ENCODE measurements around the gene EGLN1. TPM values are rescaled to one million over a fixed set of nuclear protein-coding genes. Genes with fewer than 3 reads are reported as not detected.

EGLN1 gene
- total and polyA plus RNA-seq, 2 of the 8 experiments (the other 6 are each of a cell fraction or from before 2014, with no cell fraction given) = 4.0 to 6.4 TPM

DNA sequence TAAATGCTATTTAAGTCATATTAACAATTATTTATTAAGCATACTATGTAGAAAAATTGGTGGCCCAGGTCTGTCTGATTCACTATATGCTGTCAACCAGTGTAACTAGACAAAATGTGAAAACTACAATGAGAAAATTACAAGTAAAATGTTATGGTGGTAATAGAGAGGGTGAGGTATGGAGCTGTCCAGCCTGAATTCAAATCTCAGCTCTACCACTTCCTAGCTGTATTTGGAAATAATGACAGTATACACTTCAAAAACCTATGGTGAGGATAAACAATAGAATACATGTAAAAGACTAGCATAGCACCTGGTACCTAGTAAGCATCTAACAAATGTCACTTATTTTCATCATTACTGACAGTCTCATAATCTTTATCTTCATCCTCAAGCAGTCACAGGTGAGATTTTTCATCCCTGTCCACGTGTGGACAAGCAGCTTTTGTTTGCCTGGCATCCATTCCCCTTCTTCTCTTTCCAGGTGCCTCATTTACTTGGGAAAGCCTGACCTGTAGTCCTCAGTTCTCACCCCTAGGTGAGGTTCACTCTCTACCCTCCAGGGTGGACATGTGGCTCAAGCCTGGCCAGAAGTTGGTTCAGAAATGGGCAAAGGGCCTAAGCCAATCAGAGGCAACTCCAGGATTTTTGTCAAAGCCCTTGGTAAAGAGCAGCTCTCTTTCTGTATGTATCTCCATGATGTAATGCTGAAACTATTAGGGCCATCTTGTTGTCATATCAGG, 29.5 kb downstream of the EGLN1 start:
- H3K18ac ChIP-seq (ENCODE audit: extremely low read depth, low read length) = no peak overlapping the region
- H3K4ac ChIP-seq (replicated peaks; ENCODE audit: insufficient read length, low read depth, low read length) = no peak overlapping the region
- WGBS, 2 experiments (ENCODE audit: extremely low coverage in 1 of 2, insufficient coverage in 1 of 2, insufficient read length in 1 of 2, insufficient replicate concordance in 2 of 2, low coverage in 1 of 2, low lambda C conversion rate in 2 of 2, missing lambda C conversion rate in 1 of 2) = 75% methylated on average over 1 of the region's 1 CpG; no CpG with 5 or more reads in 1 of the 2 experiments
- FAIRE-seq (no peak), DNase-seq (ENCODE audit: low read depth in 1 of 2, low spot score in 2 of 2) (no peak)
- H3K27ac ChIP-seq (ENCODE audit: low read depth, low read length) = no peak overlapping the region
- no peak overlapping the region for H2BK12ac ChIP-seq (ENCODE audit: low read depth, low read length)
- no peak overlapping the region for H3K56ac ChIP-seq (replicated peaks; ENCODE audit: insufficient read length, low read depth, low read length)
- H3K14ac ChIP-seq (ENCODE audit: insufficient read length) = no peak overlapping the region
- peaks cover 0 to 2% (median 0%) of the 10 kb centered on the region in 4 experiments; a peak in 1 of 7 replicates for H3K4me1 ChIP-seq (replicated peaks in 1 of 4; ENCODE audit: control insufficient read depth in 3 of 4, insufficient read depth in 4 of 4, low read length in 3 of 4)
- no peak overlapping the region for H2BK20ac ChIP-seq (ENCODE audit: low read length)
- no peak overlapping the region for H3K9ac ChIP-seq (replicated peaks in 1 of 4; ENCODE audit: extremely low read depth in 1 of 4, low read depth in 3 of 4, low read length in 3 of 4)
- no peaks in the 10 kb centered on the region for H3K79me2 ChIP-seq (ENCODE audit: control insufficient read depth in 1 of 2, insufficient read depth in 2 of 2, low read length in 2 of 2)
- no peak overlapping the region for H2AK5ac ChIP-seq (ENCODE audit: low read depth, low read length)
- no peak overlapping the region for H4K5ac ChIP-seq (ENCODE audit: insufficient read length, low read depth, low read length)
- no peak overlapping the region for H3K4me3 ChIP-seq (ENCODE audit: extremely low read depth in 1 of 4, insufficient read depth in 2 of 4, low read depth in 3 of 4, low read length in 4 of 4)
- no peak overlapping the region for H3K23ac ChIP-seq (ENCODE audit: insufficient read length)
- CTCF ChIA-PET (ENCODE audit: partially characterized antibody) = interaction anchor here (0.5 to 1.3 kb wide), 8 partner anchors 24 to 200 kb away, joined by 3 to 7 read pairs (median 3); no protein-coding TSS in a partner anchor
- no peak overlapping the region for H2BK15ac ChIP-seq (ENCODE audit: low read length)
- H4K91ac ChIP-seq (replicated peaks; ENCODE audit: insufficient read length, low read length) = no peak overlapping the region
- H4K8ac ChIP-seq (ENCODE audit: extremely low read depth, insufficient read depth, low read length) = no peak overlapping the region
- no peaks in the 10 kb centered on the region for H3K36me3 ChIP-seq (ENCODE audit: control insufficient read depth in 2 of 4, insufficient read depth in 4 of 4, low read length in 3 of 4)
- no peaks in the 10 kb centered on the region for H3K27me3 ChIP-seq (replicated peaks in 1 of 4; ENCODE audit: control insufficient read depth in 3 of 4, extremely low read depth in 1 of 4, insufficient read depth in 3 of 4, low read length in 3 of 4)
- no peaks in the 10 kb centered on the region for H3K23me2 ChIP-seq (ENCODE audit: low read depth, low read length)
- H3K4me2 ChIP-seq (ENCODE audit: insufficient read depth in 1 of 2, low read depth in 2 of 2, low read length in 2 of 2) = no peak overlapping the region
- no peak overlapping the region for H2BK120ac ChIP-seq (replicated peaks; ENCODE audit: low read depth, low read length)
- H3K9me3 ChIP-seq (ENCODE audit: insufficient read depth in 2 of 2, low read depth in 1 of 2, low read length in 1 of 2) = no peaks in the 10 kb centered on the region
- no peak overlapping the region for H2BK5ac ChIP-seq (ENCODE audit: low read depth, low read length)
- POLR2A ChIA-PET (ENCODE audit: partially characterized antibody) = no interaction called here
- H4K20me1 ChIP-seq (replicated peaks in 1 of 2; ENCODE audit: control insufficient read depth in 1 of 2, insufficient read depth in 2 of 2, low read length in 2 of 2) = no peaks in the 10 kb centered on the region
- no peak overlapping the region for H2AFZ ChIP-seq (ENCODE audit: low read length)
- no peaks in the 10 kb centered on the region for H3K79me1 ChIP-seq (ENCODE audit: low read depth, low read length)
- TF ChIP-seq KDM5A (IDR thresholded peaks at IDR 0.05; ENCODE audit: low read length) (no peak), ASH2L (IDR thresholded peaks at IDR 0.05; ENCODE audit: low read length) (no peak), KDM1A (IDR thresholded peaks at IDR 0.05; ENCODE audit: borderline replicate concordance, low read length) (no peak), MAX (IDR thresholded peaks at IDR 0.05) (no peak), ZNF274 (IDR thresholded peaks at IDR 0.05; ENCODE audit: borderline replicate concordance, extremely low read depth, low read length) (no peak), ATF2 (IDR thresholded peaks at IDR 0.05; ENCODE audit: low read length) (no peak)
- TF ChIP-seq, protein P1, sequence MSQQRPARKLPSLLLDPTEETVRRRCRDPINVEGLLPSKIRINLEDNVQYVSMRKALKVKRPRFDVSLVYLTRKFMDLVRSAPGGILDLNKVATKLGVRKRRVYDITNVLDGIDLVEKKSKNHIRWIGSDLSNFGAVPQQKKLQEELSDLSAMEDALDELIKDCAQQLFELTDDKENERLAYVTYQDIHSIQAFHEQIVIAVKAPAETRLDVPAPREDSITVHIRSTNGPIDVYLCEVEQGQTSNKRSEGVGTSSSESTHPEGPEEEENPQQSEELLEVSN (IDR thresholded peaks at IDR 0.05) = no peak

Data from H1 (cell line).